NCI-H345 (cell line): Measurements from ENCODE around the gene STAT6.
"Not testable (repeated sequence)": the region's sequence is repeated elsewhere in the genome, so short reads cannot be mapped to it uniquely, and the experiment has no call there.

Experiments
- DNase-seq: peaks from one replicate; lab custom pipeline; 2025; lab: John Stamatoyannopoulos, UW

STAT6 gene

DNA sequence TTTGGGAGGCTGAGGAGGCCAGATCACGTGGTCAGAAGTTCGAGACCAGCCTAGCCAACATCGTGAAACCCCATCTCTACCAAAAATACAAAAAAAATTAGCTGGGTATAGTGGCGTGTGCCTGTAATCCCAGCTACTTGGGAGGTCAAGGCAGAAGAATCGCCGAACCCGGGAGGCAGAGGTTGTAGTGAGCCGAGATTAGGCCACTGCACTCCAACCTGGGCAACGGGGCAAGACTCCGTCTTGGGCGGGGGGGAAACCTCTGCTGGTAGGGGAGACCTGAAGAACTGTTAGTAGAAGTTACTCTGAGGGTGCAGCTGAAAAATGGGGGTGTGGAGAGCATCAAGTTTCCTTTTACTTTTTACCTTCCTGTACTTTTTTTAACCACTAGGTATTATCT, 14.9 kb upstream of the STAT6 start:
- no peak for DNase-seq

DNA sequence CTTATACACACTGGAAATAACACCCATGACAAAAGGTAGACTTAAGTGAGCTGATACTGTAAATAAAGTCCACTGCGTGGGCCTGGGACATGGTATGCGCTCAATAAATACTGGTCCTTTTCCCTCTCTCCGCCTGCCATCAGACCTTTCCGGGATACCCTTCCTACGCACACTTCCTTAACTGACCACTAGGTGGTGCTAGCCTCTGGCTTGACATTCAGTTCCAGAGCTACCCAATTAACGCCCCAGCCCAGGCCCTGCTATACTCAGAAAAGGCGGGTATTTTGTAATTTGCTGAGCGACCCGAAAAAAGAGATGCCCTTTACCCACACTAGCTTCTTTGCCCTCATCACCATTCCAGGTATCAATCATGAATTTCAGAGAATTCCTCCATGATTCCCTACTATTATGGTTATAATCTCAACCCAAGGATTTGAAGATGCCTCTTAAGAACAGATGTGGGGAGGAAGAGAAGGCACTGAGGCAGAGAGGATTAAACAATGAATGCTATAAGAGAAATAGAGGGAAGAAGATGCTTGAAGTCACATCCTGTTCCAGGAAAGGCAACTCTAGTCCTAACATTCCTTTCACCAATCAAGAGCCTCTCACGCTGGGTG, 13.2 kb upstream of the STAT6 start:
- peak; percentile 72 for DNase-seq

GRCh38 chr12:57123813-57124212, 12.7 kb upstream of the STAT6 start:
- no peak for DNase-seq

GRCh38 chr12:57120718-57121117, 9.6 kb upstream of the STAT6 start:
- DNase-seq = not testable (repeated sequence)

DNA sequence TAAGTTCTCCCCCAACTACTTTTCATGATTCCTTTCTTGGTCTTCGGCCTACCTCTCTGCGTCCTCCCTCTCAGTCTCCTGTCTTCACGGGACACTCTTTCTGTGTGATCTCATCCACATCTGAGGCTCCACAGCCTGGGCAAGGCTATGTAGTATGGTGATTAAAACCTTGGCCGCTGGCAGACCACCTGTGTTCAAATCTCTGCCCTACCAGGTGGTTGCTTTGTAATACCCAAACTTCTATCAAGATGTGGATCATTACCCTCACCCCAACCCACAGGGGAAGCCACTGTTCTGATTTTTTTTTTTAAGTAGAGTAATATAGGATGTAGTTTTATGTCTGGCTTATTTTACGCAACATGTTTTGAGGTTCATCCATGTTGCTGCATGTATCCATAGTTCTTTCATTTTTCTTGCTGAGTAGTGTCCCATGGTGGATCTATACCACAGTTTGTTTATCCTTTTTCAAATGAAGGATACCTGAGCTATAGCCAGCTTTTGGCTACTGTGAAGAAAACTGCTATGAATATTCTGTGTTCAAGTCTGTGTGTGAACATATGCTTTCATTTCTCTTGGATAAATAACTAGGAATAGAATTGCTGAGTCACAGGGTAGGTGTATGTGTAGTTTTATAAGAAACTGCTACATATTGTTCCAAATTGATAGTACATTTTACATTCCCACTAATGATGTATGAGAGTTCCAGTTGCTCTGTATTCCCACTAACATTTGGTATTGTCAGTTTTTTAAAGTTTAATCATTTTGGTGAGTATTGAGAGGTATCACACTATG, 8.3 kb upstream of the STAT6 start:
- DNase-seq = no peak

DNA sequence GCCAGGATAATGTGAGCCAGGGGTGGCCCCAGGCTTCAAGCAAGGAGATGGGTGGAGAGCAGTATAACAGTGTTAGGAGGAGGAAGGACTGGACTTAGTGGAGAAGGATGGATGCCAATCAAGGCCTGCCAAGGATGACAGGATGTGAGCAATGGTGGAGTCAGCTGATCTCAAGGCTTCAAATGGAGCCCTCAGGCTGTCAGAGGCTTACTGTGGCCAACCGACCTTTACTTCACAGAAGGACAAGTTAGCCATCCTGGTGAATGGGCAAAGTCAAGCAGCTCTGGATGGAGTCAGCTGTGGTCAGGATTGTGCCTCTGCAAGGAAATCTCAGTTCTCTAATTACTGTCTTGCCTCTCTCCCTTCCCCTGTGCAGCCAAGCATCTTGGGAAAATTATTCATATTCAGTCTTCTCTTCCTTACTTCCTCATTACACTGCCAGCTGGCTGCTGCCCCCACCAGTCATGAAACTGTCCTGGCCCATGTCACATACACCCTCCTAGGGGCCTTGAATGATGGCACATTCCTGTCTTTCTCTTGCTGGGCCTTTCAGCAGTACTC, 7.6 kb upstream of the STAT6 start:
- no peak for DNase-seq

DNA sequence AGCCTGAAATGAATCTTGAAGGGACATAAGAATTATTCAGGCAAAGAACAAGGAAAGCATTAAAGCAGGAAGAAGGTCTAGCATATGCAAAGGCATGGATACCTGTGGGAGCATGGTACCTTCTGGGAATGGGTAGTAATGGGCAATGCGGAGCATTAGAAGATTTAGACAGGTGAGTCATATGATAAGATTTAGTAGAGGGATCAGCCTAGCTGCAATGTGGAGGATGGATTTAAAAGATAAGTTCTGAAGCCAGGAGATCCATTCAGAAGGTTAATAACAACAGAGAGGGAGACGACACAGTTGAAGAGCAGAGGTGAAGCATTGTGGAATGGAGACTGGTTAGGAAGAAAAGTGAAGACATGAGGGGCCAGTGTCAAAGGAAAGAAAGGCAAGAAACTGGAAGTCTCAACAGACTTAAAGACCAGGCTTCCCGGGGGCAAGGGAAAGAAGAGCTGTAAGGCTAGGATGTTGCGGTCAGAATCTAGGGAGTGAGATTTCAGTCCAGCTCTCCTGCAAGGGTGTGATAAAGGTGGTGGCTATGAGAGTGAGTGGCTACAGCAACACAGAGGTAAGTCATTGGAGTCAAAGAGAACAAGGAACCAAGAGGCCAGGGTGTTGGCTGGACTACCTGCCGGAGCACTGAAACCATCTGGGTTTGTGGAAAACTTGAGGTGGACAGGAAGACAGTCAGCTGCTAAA, 5.6 kb upstream of the STAT6 start:
- DNase-seq = no peak

- no peak for DNase-seq
Observed at GRCh38 chr12:57112492-57113294, 1.5 kb upstream of the STAT6 start.

DNA sequence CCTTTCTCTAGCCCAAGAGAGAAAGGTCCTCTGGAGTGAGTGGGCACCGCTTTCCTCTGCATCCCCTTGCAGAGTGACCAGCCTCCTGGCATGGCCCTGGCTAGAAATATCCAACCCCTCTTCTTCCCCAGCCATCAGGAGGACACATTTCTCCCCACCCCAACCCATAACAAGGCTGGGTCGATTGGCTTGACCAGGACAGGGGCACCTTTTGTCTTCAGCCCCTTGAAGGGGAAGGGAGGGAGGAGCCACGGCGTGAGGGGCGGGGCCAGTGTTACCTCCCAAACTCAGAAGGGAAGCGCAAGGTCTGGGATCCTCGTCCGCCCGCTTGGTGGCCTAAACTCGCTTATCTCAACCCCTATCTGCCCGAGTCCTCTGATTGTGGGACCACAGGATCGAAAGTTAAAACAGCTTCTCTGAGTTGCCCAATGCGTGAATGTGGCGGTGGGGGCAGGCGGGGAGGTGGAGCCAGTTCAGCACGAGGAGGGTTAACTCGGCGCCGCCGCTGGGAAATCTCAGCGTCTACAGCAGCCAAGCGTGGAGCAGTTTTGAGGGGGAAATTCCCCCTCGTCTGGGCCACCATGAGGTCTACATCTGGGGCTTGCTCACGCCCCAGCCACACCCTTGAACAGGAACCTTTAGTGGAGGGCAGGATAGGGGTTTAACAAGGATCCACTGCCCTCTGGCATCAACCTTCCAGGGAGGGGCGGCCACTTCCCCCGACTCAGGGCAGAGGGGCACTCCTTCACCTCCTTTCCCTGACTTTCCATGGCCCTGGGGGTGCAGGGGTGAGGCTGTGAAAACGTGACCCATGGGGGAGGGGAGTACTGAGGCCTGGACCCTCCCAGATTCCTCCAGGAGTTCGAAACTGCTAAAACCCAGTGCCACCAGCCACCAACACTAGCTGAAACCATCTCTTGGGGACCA, 795 bp downstream of the STAT6 start:
- DNase-seq = no peak

GRCh38 chr12:57109207-57110103, 1.7 kb downstream of the STAT6 start:
- DNase-seq = no peak

DNA sequence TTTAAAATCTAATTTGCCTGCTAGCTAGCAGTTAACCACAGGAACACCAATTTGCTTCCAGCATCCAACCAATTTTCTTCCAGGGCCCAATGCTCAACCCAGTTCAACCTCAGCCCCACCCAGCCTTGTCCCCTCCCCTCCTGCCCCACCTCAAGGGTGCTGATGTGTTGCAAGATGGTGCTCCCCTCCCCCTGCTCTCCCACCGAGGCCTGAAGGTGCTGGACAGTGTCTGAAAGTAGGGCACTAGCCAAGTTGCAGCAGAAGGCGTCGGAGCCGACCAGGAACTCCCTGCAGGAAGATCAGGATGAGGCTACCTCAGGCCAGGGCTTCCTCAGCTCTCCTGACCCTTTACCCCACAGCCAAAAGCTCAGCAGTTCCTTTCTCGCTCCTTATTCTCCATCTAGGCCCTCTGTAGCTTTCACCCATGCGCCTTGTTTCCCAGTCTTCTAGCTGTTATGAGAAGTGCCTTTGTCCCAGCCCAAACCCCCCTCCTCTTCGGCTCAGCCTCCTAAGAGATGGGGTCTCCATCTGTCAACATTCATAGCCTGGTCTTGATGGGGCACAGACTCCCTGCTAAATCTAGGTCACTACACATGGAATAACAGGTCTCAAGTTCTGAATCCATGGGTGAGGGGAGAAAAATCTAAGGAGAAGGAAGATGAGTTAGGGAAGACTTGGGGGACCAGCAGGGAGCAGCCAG, 3.6 kb downstream of the STAT6 start:
- DNase-seq = no peak

DNA sequence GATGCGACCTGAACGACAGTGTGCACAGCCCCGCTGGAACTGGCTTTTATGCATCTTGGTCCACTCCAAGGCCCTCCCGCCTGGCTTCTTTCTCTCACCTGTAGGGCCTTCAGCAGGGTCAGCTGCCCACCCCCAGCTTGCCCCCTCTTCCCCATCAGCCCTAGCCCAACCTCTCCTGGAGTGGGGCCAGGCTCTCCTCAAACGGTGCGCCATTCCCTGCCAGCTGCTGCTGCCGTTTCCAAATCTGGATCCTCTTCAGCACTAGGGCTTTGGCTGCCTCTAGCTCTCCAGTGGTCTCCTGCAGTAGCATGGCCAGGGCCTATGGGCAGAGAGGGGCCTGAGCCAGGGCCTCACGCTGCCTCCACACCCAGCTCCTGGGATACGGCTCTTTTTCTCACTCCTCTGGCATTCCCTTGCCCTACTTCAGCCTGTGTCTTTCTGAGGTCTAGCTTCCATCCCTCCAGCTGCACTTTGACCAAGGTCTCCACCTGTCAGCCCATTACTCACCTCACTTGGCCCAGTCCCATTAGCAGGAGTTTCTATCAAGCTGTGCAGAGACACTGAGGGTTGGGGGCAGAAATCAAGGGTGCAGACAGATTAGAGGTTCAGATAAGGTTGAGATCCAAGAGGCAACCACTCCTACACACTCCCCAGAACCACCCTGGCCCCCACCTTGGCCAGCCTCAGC, 5.0 kb downstream of the STAT6 start:
- DNase-seq = no peak

- DNase-seq = no peak
Observed at GRCh38 chr12:57105011-57105753, 6.0 kb downstream of the STAT6 start.

DNA sequence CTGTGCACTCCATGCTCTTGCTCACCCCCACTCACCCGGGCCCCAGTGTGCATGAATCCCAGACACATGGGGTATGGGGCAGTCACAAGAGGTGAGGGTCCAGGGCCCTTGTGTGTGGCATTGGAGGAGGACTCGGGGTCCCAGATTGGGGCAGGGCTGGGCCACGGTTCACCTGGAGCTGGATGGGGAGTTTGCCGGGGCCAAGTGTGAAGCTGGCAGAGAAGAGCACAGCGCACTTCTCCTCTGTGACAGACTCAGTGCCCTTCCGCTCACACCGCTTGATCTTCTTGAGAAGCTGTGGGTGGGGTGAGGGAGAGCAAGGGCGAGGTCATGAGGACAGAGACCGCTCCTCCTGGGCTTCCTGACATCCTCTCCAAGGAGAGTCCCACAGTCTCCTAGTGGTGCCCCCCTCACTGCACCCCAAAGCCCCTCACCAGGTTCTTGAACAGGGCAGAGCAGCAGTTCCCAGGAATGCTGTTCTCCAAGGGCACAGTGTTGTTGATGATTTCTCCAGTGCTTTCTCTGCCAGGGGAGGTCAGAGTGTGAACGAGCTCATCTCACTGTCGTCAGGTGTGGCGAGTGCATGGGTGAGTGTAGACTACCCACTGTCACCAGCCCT, 6.8 kb downstream of the STAT6 start:
- DNase-seq = no peak

DNA sequence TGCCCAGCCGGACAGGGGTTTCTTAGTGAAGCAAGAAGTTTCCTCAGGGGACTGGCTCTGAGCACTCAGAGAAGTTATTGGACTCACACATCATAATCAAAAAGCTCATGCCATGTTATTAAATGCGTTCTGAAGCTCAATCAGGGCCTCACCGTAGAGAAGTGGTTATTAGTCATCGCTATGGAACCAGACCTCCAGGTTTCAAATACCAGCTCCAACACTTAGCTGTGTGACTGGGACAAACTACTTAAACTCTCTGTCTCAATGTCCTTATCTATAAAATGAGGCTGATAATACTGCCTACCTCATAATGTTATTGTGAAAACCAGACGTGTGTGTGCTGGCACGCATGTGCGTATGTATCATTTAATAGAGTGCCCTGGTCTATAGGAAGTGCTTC, 7.3 kb downstream of the STAT6 start:
- no peak for DNase-seq

DNA sequence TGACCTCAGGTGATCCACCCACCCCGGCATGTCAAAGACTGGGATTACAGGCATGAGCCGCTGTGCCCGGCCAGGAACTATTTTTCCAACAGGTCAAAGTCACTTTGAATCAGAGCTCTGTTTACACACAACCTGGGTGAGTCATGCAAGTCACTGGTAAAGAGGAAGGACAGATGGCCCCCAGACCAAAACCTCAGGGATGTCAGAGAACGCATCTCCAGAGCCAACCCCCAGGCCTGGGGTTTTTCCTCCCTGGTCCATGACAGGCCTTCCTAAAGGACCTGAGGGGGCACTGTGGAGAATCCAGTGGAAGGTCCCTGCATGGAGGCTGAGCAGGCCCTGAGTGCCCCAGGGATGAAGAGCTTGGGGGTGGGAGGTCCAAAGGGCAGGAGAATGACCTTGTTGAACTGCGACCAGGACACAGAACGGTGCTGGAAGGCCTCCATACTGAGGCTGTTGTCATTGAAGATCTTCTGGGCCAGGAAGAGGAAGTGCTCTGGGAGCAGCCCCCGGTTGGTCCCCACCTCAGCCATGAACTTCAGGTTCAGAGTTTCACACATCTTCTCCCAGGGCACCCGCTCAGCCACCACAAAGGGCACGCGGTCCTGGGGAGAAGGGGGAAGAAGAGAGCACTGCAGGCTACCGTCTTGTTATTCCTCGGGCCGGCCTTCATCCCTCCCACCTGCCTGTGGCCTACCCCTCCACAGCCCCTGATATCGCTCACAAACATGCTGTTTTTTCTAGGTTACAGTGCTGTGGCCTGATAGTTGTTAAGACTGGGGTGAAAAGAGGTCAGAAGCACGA, 9.1 kb downstream of the STAT6 start:
- DNase-seq = no peak

- no peak for DNase-seq
Observed at GRCh38 chr12:57099766-57100165, 11.4 kb downstream of the STAT6 start.
